ENCODE results near the gene BNC1.

DNA sequence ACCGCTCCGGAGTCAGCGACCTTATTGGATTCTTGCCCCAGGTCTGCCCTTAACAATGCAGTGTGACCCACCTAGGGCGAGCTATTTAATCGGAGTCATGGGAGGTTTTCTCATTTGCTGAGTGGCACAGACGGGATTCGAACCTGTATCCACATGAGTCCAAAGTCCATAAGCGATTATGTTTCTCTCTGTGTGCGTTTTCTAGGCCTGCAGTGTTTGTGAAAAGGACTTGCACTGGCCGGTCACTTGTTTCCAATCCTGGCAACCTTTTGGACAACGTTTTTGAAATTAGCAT, 76.2 kb downstream of the BNC1 start:
- TF ChIP-seq, protein P1, sequence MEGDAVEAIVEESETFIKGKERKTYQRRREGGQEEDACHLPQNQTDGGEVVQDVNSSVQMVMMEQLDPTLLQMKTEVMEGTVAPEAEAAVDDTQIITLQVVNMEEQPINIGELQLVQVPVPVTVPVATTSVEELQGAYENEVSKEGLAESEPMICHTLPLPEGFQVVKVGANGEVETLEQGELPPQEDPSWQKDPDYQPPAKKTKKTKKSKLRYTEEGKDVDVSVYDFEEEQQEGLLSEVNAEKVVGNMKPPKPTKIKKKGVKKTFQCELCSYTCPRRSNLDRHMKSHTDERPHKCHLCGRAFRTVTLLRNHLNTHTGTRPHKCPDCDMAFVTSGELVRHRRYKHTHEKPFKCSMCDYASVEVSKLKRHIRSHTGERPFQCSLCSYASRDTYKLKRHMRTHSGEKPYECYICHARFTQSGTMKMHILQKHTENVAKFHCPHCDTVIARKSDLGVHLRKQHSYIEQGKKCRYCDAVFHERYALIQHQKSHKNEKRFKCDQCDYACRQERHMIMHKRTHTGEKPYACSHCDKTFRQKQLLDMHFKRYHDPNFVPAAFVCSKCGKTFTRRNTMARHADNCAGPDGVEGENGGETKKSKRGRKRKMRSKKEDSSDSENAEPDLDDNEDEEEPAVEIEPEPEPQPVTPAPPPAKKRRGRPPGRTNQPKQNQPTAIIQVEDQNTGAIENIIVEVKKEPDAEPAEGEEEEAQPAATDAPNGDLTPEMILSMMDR (IDR thresholded peaks at IDR 0.05), result no peak
- TF ChIP-seq ZFX (IDR thresholded peaks at IDR 0.05; ENCODE audit: borderline replicate concordance), result no peak
